Fibroblast of upper back skin (primary cell): ENCODE data around the gene ASPN.
"Not testable (repeated sequence)": the region's sequence is repeated elsewhere in the genome, so short reads cannot be mapped to it uniquely, and the experiment has no call there.

Experiments
- DNase-seq: peaks from one replicate; pipeline ENCODE4 v3.0.0-alpha.2; 2013

ASPN gene

DNA sequence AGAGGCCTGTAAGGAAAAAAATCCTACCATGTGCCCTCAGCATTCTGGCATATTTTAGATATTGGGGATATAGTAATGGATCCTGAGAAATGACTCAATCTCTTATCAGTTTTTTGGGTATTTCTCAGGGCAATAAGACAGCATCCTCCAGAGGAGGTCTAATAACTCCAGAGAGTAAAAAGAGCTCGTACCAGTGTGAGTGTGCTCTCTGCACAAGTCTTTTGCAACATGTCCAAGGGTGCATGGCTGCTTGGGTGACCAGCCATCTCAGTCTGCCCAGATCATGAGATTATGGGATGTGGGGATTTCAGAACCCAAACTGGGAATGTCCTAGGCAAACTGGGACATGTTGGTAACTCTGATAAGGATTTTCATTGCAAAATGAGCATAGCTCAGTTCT, 15.3 kb downstream of the ASPN start:
- no peak for DNase-seq

DNA sequence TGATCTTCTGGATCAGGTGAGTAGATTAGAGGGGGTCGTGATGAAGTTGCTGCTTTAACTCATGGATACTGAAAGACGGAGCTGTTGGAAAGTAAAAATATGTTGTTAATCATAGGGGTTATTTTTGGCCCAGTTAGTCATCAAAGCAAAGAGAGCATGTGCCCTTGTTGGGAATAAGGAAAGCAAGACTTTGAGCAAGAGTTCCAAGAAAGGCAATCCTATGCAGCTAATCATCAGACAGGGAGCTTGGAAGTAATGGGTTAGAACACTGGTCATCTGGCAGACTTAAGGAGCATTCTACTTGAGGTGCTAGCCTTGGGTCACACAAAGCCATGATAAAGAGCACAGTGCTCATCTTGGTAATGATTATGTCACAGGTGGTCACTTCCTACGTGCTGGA, 18.3 kb downstream of the ASPN start:
- peak; percentile 94 for DNase-seq

DNA sequence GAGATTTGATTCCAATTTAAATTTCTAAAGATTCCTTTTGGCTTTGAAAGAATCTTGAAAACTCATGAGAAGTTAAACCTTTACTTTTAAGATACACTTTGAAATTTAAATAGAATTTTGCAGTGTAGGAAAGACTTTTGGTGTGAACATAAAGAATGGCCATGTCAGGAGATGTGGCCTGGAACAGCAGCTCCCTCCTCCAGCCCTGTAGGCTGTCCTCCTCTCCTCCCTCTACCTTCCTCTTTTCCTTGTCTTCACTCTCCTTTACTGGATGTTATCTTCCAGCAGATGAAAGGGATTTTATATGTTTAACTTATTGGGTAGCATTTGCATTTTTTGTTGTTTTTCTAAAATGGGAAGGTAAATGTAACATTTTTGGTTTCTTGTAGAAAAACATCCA, 18.9 kb downstream of the ASPN start:
- no peak for DNase-seq

DNA sequence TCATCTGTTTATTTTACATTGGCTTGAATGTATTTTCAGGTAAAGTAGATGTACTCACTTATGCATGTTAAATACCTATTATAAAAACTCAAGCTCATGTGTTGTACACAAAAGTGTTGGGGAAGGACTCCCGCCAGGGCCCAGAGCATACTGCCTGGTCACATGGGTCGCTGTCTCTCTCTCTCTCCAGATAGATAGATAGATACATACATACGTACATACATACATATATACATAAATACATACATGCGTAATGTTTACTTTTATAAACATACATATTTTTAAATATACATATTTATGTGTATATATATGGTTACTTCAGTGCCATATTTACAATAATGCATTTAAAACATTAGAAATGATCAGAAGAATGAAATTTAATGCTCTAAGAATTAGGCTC, 24.7 kb downstream of the ASPN start:
- DNase-seq: no peak

DNA sequence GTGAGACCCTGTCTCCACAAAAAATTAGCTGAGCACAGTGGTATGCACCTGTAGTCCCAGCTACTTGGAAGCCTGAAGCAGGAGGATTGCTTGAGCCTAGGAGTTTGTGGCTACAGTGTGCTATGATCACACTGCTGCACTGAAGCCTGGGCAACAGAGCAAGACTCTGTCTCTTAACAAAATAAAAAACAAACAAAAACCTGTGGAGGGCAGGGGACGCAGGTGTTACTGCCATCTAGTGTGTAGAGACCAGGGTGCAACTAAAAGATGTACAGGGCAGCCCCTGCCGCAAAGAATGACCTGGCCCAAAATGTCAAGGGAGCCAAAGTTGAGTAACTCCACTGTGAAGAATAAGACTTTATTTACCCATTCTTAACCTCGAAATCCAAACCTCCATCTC, 27.1 kb downstream of the ASPN start:
- DNase-seq: no peak

DNA sequence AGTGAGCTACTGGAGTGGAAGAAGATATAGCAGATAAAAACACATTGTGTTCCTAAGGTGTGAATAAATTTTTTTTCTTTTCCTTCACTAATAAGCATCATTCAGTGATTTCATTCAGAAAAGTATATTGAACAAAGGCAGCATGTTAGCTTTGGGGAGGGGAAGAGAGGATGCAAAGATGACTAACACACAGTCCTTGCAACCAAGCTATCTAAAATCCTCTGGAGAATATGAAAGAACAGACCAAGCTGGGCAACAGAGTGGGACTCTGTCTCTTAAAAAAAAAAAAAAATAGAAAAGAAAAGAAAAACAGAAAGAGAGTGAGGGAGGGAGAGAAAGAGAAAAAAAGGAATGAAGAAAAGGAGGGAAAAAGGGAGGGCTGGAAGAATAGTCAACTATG, 35.8 kb downstream of the ASPN start:
- DNase-seq: peak; percentile 20

DNA sequence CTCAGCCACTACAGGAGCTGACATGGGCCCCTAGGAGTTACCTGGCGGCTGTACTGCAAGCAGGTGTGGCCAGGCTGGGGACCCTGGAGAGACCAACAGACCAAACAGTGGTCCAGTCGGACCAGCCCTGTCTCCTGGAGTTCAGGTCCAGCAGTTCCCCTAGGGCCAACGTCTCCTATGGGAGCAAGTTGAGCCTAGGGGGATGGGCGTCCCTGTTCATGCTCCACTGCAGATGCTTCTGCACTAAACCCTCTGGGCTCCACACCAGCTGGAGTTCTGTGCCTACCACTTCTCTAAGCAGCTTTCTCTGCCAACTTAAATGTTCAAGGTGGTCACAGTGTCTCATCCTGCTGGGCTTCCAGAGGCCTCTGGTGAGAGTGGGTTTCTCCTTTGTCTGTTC, 37.5 kb downstream of the ASPN start:
- DNase-seq: no peak

DNA sequence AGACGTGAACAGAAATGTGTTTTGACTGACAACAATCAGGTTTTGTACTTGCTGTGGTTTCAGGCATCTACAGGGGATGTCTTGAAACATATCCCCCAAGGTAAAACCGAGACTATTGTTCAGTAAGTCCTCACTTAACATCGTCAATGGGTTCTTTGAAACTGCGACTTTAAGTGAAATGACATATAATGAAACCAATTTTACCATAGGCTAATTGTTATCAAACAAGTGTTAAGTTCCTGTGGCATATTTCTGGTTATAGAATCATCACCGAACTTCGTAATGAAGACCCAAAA, 41.6 kb downstream of the ASPN start:
- DNase-seq: no peak

DNA sequence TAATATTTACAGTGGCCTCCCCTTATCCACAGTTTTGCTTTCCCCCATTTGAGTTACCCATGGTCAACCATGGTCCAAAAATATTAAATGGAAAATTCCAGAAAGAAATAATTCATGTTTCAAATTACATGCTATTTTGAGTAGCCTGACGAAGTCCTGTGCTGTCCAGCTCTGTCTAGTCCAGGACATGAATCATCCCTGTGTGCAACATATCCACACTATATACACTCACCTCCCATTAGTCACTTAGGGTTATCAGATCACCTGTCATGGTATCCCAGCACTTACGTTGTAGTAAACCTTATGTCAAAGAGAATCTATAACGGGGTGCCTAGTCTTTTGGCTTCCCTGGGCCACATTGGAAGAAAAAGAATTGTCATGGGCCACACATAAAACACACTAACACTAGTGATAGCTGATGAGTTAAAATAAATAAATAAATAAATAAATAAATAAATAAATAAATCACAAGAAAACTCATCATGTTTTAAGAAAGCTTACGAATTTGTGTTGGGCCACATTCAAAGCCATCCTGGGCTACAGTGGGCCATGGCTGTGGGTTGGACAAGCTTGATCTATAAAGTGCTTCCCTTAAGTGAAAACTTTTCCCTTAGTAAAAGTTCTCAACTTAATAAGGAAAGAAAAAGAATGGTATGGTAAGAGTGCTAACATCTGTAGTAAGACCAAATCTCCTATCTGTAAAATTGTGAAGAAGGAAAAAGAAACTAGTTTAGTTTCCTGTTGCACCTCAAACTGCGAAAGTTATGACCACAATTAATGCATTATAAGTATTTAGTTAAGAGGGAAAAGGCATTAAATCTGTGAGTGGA, 42.2 kb downstream of the ASPN start:
- DNase-seq: peak; percentile 68

DNA sequence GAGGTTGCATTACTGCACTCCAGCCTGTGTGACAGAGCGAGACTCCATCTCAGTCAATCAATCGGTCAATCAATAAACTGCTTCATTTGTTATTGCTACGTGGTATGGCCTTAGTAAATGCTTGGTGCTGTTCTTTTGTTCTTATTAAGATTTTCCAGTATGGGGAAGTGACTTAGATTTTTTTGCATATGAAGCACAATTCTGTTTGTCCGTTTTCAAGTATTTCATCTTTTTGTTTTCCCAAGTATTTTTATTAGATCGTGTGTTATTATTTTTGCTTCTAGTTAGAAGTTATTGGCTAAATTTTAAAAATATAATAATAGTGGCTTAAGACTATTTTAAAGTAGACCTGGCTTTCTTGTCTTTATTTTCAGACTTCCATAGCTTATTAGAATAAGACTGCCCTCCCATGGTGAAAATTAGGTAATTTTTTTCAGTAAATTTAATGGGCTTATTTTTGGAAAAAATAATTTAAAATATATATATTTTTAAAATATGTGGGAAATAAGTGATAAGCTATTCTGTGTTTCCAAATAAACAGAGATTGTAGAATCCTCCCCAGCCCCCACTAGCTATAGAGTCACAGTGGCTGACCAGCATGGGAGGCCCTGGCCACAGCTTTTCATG, 43.3 kb downstream of the ASPN start:
- DNase-seq: peak; percentile 44

DNA sequence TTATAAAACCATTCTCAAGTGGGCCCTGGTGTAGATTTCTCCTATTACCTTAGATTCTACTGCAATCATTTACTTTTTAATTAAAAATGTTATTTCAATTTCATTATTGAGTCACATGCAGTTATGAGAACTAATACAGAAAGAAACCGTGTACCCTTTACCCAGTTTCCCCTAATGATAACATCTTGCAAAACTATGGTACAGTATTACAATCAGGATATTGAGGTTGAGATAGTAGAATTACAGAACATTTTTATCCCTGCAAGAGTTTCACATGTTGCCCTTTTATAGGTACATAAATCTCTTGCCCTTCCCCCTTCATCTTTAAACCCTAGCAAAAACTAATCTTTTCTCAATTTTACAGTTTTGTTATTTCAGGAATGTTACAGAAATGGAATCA, 47.0 kb downstream of the ASPN start:
- DNase-seq: no peak

DNA sequence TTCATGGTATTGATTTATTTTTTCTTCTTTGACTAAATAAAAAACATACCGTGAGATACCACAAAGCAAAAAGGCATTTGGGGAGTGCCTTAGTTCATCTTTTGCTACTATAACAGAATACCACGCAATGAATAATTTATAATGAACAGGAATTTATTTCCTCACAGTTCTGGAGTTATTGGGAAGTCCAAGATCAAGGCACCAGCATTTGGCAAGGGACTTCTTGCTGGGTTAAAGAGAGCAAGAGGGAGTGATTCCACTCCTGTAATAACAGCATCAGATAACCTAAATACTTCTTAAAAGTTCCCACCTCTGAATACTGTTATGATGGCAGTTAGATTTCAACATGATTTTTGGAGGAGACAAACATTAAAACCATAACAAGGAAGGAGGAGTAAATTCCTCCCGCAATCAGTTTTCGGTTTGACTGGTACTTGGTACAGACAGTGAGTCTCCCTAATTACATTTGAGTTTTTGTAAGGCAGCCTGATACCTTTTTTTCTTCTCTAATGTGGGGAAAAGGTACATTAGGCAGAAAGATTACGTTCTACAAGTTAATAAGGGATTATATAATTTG, 49.2 kb downstream of the ASPN start:
- no peak for DNase-seq

DNA sequence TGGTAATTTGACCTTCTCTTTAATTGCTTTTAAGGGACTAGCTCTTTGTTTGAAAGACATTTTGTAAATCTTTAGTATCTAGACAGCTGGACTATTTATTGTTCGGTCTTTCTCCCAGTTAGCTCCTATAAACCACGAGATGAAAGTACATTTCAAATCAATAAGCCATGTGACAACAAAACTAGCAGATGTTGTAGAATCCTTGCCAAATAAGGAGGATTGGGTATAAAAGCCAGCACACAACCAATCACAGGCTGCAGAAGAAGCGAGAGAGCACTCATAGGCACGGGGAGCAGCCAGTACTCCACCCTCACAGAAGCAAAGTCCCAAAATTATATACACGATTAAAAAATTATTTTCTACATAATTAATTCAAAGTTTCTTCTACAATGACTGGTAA, 50.0 kb downstream of the ASPN start:
- peak; percentile 40 for DNase-seq

DNA sequence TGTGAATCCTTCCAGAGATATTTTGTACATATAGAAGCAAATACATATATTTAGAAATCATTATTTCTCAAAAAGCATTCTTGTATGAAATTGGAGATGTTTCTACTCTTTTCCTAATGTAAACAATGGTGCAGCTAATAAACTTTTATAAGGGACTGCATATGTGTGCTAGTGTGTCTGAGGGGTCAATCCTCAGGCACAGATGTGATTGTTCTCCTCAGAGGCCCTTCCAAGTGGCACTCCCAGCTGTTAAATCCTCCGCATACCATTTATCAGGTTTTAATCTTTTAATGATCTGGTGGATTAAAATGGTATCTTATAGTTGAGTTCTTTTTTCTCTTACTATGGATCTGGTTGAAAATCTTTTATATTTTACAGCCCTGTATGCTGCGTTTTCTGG, 52.5 kb downstream of the ASPN start:
- no peak for DNase-seq

DNA sequence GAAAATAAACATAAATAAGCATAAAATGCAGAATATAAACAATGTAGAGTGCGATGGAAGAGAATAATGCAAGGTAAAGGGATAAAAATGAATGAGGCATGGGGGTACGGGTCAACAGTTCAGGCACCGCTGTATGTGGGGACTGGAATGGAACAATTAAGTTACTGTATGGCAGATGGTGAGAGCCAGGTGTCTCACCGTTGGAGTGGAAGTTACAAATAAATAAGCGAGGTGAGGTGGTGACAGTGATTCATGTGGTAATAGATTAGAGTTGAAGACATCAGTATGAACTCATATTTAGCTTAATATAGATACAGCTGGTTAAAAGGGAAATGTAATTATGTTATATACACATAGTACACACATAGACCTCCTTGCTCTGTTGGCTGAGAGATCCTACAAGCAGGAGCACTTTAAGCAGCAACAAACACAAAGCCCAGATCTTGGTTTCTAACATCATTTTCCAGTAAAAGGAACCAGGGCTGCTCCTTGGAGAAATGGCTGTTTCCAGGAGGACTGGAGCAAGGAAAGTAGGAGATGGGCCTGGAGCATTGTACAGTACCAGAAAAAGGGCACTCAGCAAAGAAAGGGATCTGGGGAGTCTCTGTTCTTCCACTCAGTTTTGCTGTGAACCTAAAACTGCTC, 55.7 kb downstream of the ASPN start:
- no peak for DNase-seq

DNA sequence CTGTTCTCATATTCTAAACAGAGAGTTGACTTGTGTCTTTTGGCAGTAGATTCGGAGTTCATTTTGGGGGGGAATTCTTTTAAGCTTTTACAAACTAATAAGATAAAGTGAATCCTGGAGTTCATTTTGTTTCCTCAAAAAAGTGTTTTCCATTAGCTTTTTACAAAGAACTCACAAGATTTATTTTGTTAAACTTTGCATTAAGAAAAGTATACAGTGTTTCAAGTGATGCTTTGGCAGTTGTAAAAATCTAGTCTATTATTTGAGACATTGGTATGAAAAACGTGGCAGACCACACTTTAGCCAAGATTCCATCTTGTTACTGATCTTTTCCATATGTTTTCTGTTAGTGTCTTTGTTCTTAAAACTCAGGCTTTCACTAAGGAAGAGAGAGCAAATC, 56.8 kb downstream of the ASPN start:
- DNase-seq: peak; percentile 79

DNA sequence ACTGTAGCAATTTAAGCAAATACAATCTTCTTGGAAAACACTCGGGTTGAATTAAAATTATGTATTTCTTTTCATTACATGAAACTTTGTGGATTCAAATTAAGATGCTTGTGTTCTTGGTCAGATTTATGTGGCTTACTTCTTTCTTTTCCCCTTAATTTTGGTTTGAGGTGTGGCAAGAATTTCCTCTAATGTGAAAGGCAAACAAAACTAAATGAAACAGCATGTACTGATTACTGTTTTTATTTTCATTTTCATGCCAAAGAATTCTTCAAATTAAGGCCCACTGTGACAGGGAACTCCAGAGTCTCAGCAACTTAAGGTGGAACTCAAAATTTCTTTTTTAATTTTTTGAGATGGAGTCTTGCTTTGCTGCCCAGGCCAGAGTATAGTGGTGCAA, 58.0 kb downstream of the ASPN start, which contains the start of gene OMD:
Gene OMD, minus strand, starts transcription at position 132 of the 400 bp plus-strand sequence. CDS start 6,913 bp downstream, outside the sequence.
- peak; percentile 53 for DNase-seq

DNA sequence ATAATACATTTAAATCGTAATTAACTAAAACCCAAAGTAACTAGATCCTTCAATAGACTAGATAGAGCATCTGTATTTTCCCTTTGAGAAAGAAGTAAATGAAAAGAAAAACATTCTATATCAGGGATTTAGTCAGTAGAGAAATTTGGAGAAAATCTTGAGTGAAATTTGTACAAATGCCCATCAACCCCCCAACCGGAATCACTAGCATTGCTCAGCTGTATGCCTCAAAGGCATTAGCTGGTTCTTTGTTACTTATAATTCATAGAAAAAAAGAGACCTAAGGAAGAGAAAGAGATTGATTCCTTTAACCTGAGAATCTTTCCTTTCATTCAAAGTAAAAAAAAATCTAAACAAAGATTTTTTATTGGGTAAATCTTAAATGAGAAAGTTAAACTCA, 58.7 kb downstream of the ASPN start:
- no peak for DNase-seq

DNA sequence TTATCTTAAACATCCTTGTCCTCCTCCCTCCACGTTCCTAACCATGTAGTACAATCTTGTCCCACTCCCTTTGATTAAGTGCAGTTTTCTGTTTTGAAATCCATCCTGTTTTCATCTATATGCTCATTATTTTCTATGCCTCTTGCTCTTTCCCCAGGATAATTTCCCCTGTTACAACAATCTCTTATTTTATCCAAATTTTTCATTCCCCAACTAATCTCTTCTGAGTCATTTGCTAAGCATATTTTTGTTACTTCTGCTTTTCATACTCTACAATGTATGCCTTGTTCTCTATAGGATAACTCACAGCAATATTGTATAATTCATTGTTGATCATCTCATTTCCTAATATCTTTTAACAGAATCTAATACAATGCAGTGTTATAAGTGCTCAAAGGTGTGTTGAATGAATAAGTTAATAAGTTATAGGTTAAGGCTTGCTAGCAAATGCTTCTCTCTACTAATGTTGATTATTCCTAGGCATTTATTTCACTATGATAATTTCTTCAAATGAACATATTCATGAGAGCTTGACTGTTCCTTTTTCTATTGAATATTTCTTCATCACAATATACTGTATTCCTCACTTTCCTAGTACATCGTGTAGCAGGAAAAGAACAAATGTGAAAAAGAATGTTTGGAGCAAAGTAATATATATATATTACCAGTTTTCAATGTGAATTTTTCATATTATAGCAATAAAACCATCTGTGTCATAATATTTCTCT, 59.5 kb downstream of the ASPN start:
- no peak for DNase-seq

DNA sequence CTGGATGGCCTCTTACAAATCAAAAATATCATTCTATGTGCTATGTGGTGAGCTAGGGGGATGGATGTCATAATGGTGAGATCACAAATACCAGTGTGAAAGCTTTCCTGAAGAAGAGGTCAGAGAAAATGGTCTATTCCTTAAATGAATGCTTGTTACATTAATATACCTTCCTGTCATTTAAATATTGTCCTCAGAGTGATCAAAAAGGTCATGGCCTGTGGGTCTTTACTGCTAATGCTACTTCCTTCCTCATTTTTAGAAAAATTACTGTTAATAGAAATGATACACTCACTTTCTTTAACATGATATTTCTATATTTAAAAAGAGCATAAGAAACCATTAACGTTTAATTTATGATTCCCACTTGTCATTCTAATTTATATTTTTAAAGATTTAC, 67.7 kb downstream of the ASPN start:
- DNase-seq: no peak

DNA sequence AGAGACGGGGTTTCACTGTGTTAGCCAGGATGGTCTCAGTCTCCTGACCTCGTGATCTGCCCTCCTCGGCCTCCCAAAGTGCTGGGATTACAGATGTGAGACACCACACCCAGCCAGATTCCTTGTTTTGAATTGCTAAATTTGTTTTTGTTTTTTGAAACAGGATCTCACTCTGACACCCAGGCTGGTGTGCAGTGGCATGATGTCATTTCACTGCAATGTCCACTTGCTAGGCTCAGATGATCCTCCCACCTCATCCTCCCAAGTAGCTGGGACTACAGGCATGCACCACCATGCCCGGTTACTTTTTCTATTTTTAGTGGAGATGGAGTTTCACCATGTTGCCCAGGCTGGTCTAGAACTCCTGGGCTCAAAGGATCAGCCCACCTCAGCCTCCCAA, 71.1 kb downstream of the ASPN start:
- not testable (repeated sequence) for DNase-seq

DNA sequence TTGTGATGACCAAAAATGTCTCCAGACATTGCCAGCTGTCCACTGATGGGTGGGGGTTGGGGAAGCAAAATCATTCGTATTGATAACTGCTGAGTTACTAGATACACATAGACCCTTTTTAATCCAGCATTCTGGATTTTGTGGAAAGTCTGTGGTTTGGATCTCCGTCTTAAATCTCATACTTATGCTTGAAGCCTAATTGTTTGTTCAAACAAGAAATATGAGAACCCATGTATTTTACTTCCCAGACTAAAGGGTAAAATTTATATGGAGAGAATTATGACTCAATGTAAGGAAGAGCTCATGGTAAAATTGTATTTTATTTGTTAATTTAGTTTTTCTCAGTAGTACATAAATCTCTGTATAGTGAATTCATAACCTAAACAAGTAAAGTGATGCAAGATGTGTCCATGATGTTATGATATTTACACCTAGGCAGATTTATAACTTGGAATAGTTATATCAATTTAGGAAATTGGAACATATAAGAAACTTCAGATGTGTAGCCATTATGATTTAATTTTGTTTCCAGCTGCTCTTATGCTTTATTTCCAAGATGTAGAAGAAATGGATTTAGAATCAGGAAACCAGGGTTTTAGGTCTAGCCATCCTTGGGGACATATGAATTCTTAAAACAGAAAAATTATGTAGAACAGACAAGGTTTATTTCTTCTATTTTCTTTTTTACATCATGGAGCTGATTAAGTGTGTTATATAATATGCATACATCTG, 73.4 kb downstream of the ASPN start:
- DNase-seq: no peak

DNA sequence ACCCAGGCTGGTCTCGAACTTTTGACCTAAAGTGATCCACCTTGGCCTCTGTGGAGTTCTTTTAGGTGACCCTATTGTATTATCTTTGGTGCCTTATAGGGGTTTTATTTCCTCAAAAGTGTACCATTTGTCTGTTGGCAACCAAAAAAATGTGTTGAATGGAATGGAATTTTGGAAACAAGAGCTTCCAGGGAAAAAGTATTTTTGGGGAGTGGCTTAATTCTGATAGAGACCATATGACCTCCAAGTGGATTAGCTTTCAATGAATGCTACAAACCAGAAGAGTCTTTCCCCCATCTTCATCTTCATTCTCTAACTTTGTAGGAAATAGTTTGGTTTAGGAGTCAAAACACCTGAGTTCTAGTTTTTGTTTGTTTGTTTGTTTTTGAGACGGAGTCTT, 74.5 kb downstream of the ASPN start:
- DNase-seq: no peak
